Measurements from ENCODE around the gene THADA. TPM values are rescaled to one million over a fixed set of nuclear protein-coding genes. Genes with fewer than 3 reads are reported as not detected.
"Not testable (repeated sequence)": the region's sequence is repeated elsewhere in the genome, so short reads cannot be mapped to it uniquely, and the experiment has no call there.

Gene THADA
- polyA plus RNA-seq, 4 donors, result 6.3 to 13.5 (median 12.7) TPM

GRCh38 chr2:43397821-43398220, 198.0 kb downstream of the THADA start:
- WGBS, 3 donors, result 88 to 92% (median 91%) methylated on average over 5 of the region's 5 CpGs
- no peaks in the 10 kb centered on the region for H3K9me3 ChIP-seq (ENCODE audit: control insufficient read depth in 2 of 2, insufficient read depth in 1 of 2, low read depth in 1 of 2, low read length in 1 of 2)
- no peak overlapping the region for H3K4me3 ChIP-seq (ENCODE audit: low read depth in 1 of 3, low read length in 3 of 3)
- DNase-seq (no peak), FAIRE-seq (no peak)
- H3K36me3 ChIP-seq (ENCODE audit: control insufficient read depth in 3 of 3, insufficient read depth in 2 of 3, low read depth in 1 of 3, low read length in 3 of 3), result peaks cover 0 to 10% (median 0%) of the 10 kb centered on the region in 3 donors
- H3K27me3 ChIP-seq (ENCODE audit: control insufficient read depth in 3 of 3, insufficient read depth in 3 of 3, low read length in 3 of 3), result no peaks in the 10 kb centered on the region
- peak overlapping the region in 2 of 3 donors; percentile 6 to 51 for H3K27ac ChIP-seq (ENCODE audit: low read depth in 1 of 3, low read length in 2 of 3)
- peaks cover 0 to 22% (median 6%) of the 10 kb centered on the region in 3 donors for H3K4me1 ChIP-seq (ENCODE audit: control insufficient read depth in 3 of 3, insufficient read depth in 2 of 3, low read depth in 1 of 3, low read length in 2 of 3)

GRCh38 chr2:43397411-43397810, 198.4 kb downstream of the THADA start:
- H3K36me3 ChIP-seq (ENCODE audit: control insufficient read depth in 3 of 3, insufficient read depth in 2 of 3, low read depth in 1 of 3, low read length in 3 of 3), result peaks cover 0 to 10% (median 0%) of the 10 kb centered on the region in 3 donors
- peak overlapping the region in 2 of 3 donors; percentile 40 to 77 for H3K27ac ChIP-seq (ENCODE audit: low read depth in 1 of 3, low read length in 2 of 3)
- peak; percentile 56 to 60 for DNase-seq
- WGBS, 3 donors, result 23 to 51% (median 24%) methylated on average over 2 of the region's 2 CpGs
- peaks cover 0 to 22% (median 6%) of the 10 kb centered on the region in 3 donors for H3K4me1 ChIP-seq (ENCODE audit: control insufficient read depth in 3 of 3, insufficient read depth in 2 of 3, low read depth in 1 of 3, low read length in 2 of 3)
- H3K9me3 ChIP-seq (ENCODE audit: control insufficient read depth in 2 of 2, insufficient read depth in 1 of 2, low read depth in 1 of 2, low read length in 1 of 2), result no peaks in the 10 kb centered on the region
- H3K4me3 ChIP-seq (ENCODE audit: low read depth in 1 of 3, low read length in 3 of 3), result no peak overlapping the region
- H3K27me3 ChIP-seq (ENCODE audit: control insufficient read depth in 3 of 3, insufficient read depth in 3 of 3, low read length in 3 of 3), result no peaks in the 10 kb centered on the region
- FAIRE-seq, result no peak

GRCh38 chr2:43396344-43396743, 199.5 kb downstream of the THADA start:
- not testable (repeated sequence) for H3K9me3 ChIP-seq (ENCODE audit: control insufficient read depth in 2 of 2, insufficient read depth in 1 of 2, low read depth in 1 of 2, low read length in 1 of 2); FAIRE-seq; H3K4me3 ChIP-seq (ENCODE audit: low read depth in 1 of 3, low read length in 3 of 3); DNase-seq; H3K27me3 ChIP-seq (ENCODE audit: control insufficient read depth in 3 of 3, insufficient read depth in 3 of 3, low read length in 3 of 3)
- Histone ChIP-seq H3K4me1 (ENCODE audit: control insufficient read depth in 3 of 3, insufficient read depth in 2 of 3, low read depth in 1 of 3, low read length in 2 of 3) (peaks cover 0 to 22% (median 6%) of the 10 kb centered on the region in 3 donors), H3K27ac (ENCODE audit: low read depth in 1 of 3, low read length in 2 of 3) (peak overlapping the region in 1 of 3 donors; percentile 28), H3K36me3 (ENCODE audit: control insufficient read depth in 3 of 3, insufficient read depth in 2 of 3, low read depth in 1 of 3, low read length in 3 of 3) (peaks cover 0 to 10% (median 0%) of the 10 kb centered on the region in 3 donors)
- WGBS, 3 donors, result 91 to 98% (median 94%) methylated on average over 8 of the region's 8 CpGs

DNA sequence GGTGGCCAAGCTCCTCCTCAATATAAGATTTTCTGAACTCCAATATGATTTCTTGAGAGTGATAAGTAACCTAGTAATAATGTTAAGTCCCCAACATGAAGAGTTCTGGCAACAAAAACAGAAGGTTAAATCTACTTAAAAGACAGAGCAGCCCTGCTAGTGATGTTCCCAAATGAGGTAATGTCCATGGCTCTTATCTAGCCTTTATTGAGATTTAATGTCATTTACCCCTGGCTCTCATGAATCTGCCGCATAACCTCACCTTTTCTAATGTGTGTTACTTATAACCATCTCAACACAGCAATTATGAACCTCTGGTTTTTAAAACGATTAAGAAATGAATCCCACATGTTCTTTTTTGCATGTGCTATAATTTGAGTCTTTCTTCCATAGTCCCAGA, 201.9 kb downstream of the THADA start:
- no peak for DNase-seq
- H3K36me3 ChIP-seq (ENCODE audit: control insufficient read depth in 3 of 3, insufficient read depth in 2 of 3, low read depth in 1 of 3, low read length in 3 of 3), result peaks cover 0 to 10% (median 0%) of the 10 kb centered on the region in 3 donors
- no peaks in the 10 kb centered on the region for H3K9me3 ChIP-seq (ENCODE audit: control insufficient read depth in 2 of 2, insufficient read depth in 1 of 2, low read depth in 1 of 2, low read length in 1 of 2)
- WGBS, 3 donors, result 91 to 94% (median 92%) methylated on average over 2 of the region's 2 CpGs
- no peaks in the 10 kb centered on the region for H3K27me3 ChIP-seq (ENCODE audit: control insufficient read depth in 3 of 3, insufficient read depth in 3 of 3, low read length in 3 of 3)
- FAIRE-seq, result no peak
- H3K27ac ChIP-seq (ENCODE audit: low read depth in 1 of 3, low read length in 2 of 3), result no peak overlapping the region
- H3K4me1 ChIP-seq (ENCODE audit: control insufficient read depth in 3 of 3, insufficient read depth in 2 of 3, low read depth in 1 of 3, low read length in 2 of 3), result peaks cover 0 to 16% (median 3%) of the 10 kb centered on the region in 3 donors
- H3K4me3 ChIP-seq (ENCODE audit: low read depth in 1 of 3, low read length in 3 of 3), result no peak overlapping the region

GRCh38 chr2:43391878-43392215, 204.0 kb downstream of the THADA start:
- Histone ChIP-seq H3K4me1 (ENCODE audit: control insufficient read depth in 3 of 3, insufficient read depth in 2 of 3, low read depth in 1 of 3, low read length in 2 of 3) (peaks cover 0 to 5% (median 0%) of the 10 kb centered on the region in 3 donors), H3K27ac (ENCODE audit: low read depth in 1 of 3, low read length in 2 of 3) (peak overlapping the region in 2 of 3 donors; percentile 36 to 42), H3K4me3 (ENCODE audit: low read depth in 1 of 3, low read length in 3 of 3) (no peak overlapping the region), H3K27me3 (ENCODE audit: control insufficient read depth in 3 of 3, insufficient read depth in 3 of 3, low read length in 3 of 3) (no peaks in the 10 kb centered on the region), H3K36me3 (ENCODE audit: control insufficient read depth in 3 of 3, insufficient read depth in 2 of 3, low read depth in 1 of 3, low read length in 3 of 3) (peaks cover 0 to 10% (median 0%) of the 10 kb centered on the region in 3 donors), H3K9me3 (ENCODE audit: control insufficient read depth in 2 of 2, insufficient read depth in 1 of 2, low read depth in 1 of 2, low read length in 1 of 2) (no peaks in the 10 kb centered on the region)
- FAIRE-seq (no peak), DNase-seq (no peak)
- WGBS, 3 donors, result 67 to 94% (median 90%) methylated on average over 4 of the region's 4 CpGs

- Histone ChIP-seq H3K4me1 (ENCODE audit: control insufficient read depth in 3 of 3, insufficient read depth in 2 of 3, low read depth in 1 of 3, low read length in 2 of 3) (peaks cover 0 to 4% (median 0%) of the 10 kb centered on the region in 3 donors), H3K27ac (ENCODE audit: low read depth in 1 of 3, low read length in 2 of 3) (peak overlapping the region in 2 of 3 donors; percentile 36 to 68), H3K9me3 (ENCODE audit: control insufficient read depth in 2 of 2, insufficient read depth in 1 of 2, low read depth in 1 of 2, low read length in 1 of 2) (no peaks in the 10 kb centered on the region), H3K27me3 (ENCODE audit: control insufficient read depth in 3 of 3, insufficient read depth in 3 of 3, low read length in 3 of 3) (no peaks in the 10 kb centered on the region), H3K36me3 (ENCODE audit: control insufficient read depth in 3 of 3, insufficient read depth in 2 of 3, low read depth in 1 of 3, low read length in 3 of 3) (peaks cover 0 to 7% (median 0%) of the 10 kb centered on the region in 3 donors), H3K4me3 (ENCODE audit: low read depth in 1 of 3, low read length in 3 of 3) (no peak overlapping the region)
- WGBS, 3 donors, result 43 to 54% (median 52%) methylated on average over 2 of the region's 2 CpGs
- DNase-seq, result no peak
- no peak for FAIRE-seq
Measured at GRCh38 chr2:43391201-43391877, 204.5 kb downstream of the THADA start.

DNA sequence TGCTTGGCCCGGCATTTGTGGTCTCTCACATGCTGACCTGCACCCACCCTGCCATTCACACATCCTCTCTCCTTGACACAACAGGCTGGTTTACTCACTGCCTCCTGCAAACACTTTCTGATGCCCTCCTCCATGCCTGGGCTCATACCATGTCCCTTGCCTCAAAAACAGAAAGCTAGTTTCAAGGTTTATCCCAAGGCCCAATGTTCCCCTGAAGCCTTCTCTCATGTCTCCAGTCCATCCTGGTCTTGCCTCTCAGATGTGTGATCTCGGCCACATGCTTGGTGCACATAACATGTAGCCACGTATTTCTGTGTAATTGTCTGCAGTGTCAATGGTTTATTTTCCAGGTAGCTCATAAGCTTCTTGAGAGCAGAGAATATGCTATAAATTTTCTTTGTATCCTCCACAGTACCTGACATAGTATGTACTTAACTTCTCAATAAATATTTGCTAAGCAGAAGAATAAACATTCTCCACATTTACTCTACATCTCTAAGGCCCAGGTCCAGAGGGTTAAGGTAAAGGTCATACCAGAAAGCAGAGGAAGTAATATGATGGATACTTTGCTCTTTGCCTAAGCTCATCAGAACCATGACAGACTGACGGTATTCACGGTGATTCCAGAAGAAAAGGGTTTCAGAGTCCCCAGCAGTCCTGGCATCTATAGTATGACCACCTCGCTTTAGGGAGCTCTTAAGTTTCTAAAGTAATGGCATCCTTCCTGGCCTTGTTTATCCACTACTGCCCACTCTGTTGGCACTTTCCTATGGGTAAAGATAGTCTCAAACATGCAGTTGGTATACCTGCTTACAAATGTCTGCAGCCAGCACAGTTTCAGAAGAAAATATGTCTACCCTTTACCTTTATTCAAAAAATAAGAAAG, 206.0 kb downstream of the THADA start:
- WGBS, 3 donors, result 92 to 96% (median 93%) methylated on average over 6 of the region's 6 CpGs
- Histone ChIP-seq H3K4me1 (ENCODE audit: control insufficient read depth in 3 of 3, insufficient read depth in 2 of 3, low read depth in 1 of 3, low read length in 2 of 3) (peaks cover 0 to 4% (median 0%) of the 10 kb centered on the region in 3 donors), H3K36me3 (ENCODE audit: control insufficient read depth in 3 of 3, insufficient read depth in 2 of 3, low read depth in 1 of 3, low read length in 3 of 3) (no peaks in the 10 kb centered on the region), H3K4me3 (ENCODE audit: low read depth in 1 of 3, low read length in 3 of 3) (no peak overlapping the region), H3K27me3 (ENCODE audit: control insufficient read depth in 3 of 3, insufficient read depth in 3 of 3, low read length in 3 of 3) (no peaks in the 10 kb centered on the region), H3K27ac (ENCODE audit: low read depth in 1 of 3, low read length in 2 of 3) (no peak overlapping the region), H3K9me3 (ENCODE audit: control insufficient read depth in 2 of 2, insufficient read depth in 1 of 2, low read depth in 1 of 2, low read length in 1 of 2) (no peaks in the 10 kb centered on the region)
- FAIRE-seq (no peak), DNase-seq (no peak)

- no peak for FAIRE-seq
- 77 to 89% (median 83%) methylated on average over 2 of the region's 2 CpGs for WGBS, 3 donors
Measured at GRCh38 chr2:43388371-43388770, 207.5 kb downstream of the THADA start.

More at GRCh38 chr2:43388371-43388770, 207.5 kb downstream of the THADA start:
- Histone ChIP-seq H3K9me3 (ENCODE audit: control insufficient read depth in 2 of 2, insufficient read depth in 1 of 2, low read depth in 1 of 2, low read length in 1 of 2) (no peaks in the 10 kb centered on the region), H3K4me1 (ENCODE audit: control insufficient read depth in 3 of 3, insufficient read depth in 2 of 3, low read depth in 1 of 3, low read length in 2 of 3) (peaks cover 0 to 4% (median 0%) of the 10 kb centered on the region in 3 donors), H3K27me3 (ENCODE audit: control insufficient read depth in 3 of 3, insufficient read depth in 3 of 3, low read length in 3 of 3) (no peaks in the 10 kb centered on the region), H3K4me3 (ENCODE audit: low read depth in 1 of 3, low read length in 3 of 3) (no peak overlapping the region), H3K27ac (ENCODE audit: low read depth in 1 of 3, low read length in 2 of 3) (no peak overlapping the region), H3K36me3 (ENCODE audit: control insufficient read depth in 3 of 3, insufficient read depth in 2 of 3, low read depth in 1 of 3, low read length in 3 of 3) (no peaks in the 10 kb centered on the region)
- DNase-seq, result no peak

Measured in small intestine (tissue), 7 donors.